Kidney (tissue), 14 donors: ENCODE results near the gene TRAF3IP1. TPM values are rescaled to one million over a fixed set of nuclear protein-coding genes. Genes with fewer than 3 reads are reported as not detected.

Experiments used
- DNase-seq, 5 donors: peaks; one replicate each; pipeline ENCODE4 v3.0.0-alpha.2; 2013 to 2020
- FAIRE-seq: peaks from 2 replicates; lab custom pipeline; 2012; peaks lifted over from hg19 to GRCh38; lab: Jason Lieb, UNC
- H3K27ac ChIP-seq, 2 donors: one replicate each; pipeline ENCODE4 v1.7.0; 2013; ENCODE audit warnings: low read depth in 2 of 2, low read length in 2 of 2, inconsistent platforms in 1 of 2
- H3K27me3 ChIP-seq: one replicate; pipeline ENCODE4 v1.7.1; 2013; ENCODE audit warnings: low read length, inconsistent platforms; ENCODE audit not compliant: control insufficient read depth, insufficient read depth
- H3K36me3 ChIP-seq, 3 donors: one replicate each; pipeline versions ENCODE4 v1.7.0 to v1.7.1; 2013; ENCODE audit warnings: low read length in 3 of 3, control low read depth in 1 of 3, inconsistent platforms in 1 of 3; ENCODE audit not compliant: insufficient read depth in 3 of 3, control insufficient read depth in 2 of 3
- H3K4me1 ChIP-seq, 3 donors: one replicate each; pipeline versions ENCODE4 v1.7.0 to v1.7.1; 2013; ENCODE audit warnings: low read length in 3 of 3, inconsistent platforms in 1 of 3, low read depth in 1 of 3; ENCODE audit not compliant: control insufficient read depth in 2 of 3, insufficient read depth in 2 of 3
- H3K4me3 ChIP-seq, 3 donors: one replicate each; pipeline versions ENCODE4 v1.7.0 to v1.8.1; 2013; ENCODE audit warnings: low read length in 3 of 3, control low read depth in 1 of 3, inconsistent platforms in 1 of 3
- H3K9ac ChIP-seq, 3 donors: one replicate each; pipeline versions ENCODE4 v1.7.0 to v1.7.1; 2013; ENCODE audit warnings: low read length in 3 of 3, control low read depth in 1 of 3, inconsistent platforms in 1 of 3
- H3K9me3 ChIP-seq, 3 donors: one replicate each; pipeline versions ENCODE4 v1.7.0 to v1.7.1; 2013; ENCODE audit warnings: low read length in 3 of 3, control low read depth in 1 of 3, inconsistent platforms in 1 of 3; ENCODE audit not compliant: control insufficient read depth in 2 of 3, insufficient read depth in 1 of 3
- intact Hi-C: fragments of 100-400 bp; cut with DNase I; formaldehyde crosslinking; loops from one replicate; pipeline ENCODE4 v1.11.1; 2022
- polyA plus RNA-seq: library from polyadenylated mRNA; stranded (reverse); fragments of 350-450 nt; fragmentation: Illumina TruSeq; extraction: RNeasy Lipid Tissue Mini Kit (QIAGEN cat#74804); gene quantifications from one replicate; pipeline ENCODE4 v1.2.3, GENCODE V29; 2014; ENCODE audit warnings: low read depth, low replicate concordance; ENCODE audit not compliant: insufficient read depth
- total RNA-seq: library from RNA; stranded (reverse); fragmentation: NEBNext Ultra II Directional; extraction: Animal tissue kit (Norgen Biotek cat#: 25700); gene quantifications from one replicate; pipeline ENCODE4 v1.2.1, GENCODE V29; 2021
- TF ChIP-seq, protein P1 (sequence below): IDR thresholded peaks from 3 replicates; pipeline ENCODE4 v1.5.1; 2012; ENCODE audit warnings: mild to moderate bottlenecking, moderate library complexity, borderline replicate concordance; ENCODE audit not compliant: insufficient read depth; ENCODE audit errors: extremely low read depth
- donor health status: control.
- donor health status: control.
- donor health status: control.
- donor health status: control.
- donor health status: control.
- donor health status: DM: yes; HTN: yes; CAD: no.
- donor health status: Normal renal cell carcinoma (clear cell type).

The TRAF3IP1 gene
- total and polyA plus RNA-seq, 2 donors from 2014 or later = 6.4 to 24.2 TPM

DNA sequence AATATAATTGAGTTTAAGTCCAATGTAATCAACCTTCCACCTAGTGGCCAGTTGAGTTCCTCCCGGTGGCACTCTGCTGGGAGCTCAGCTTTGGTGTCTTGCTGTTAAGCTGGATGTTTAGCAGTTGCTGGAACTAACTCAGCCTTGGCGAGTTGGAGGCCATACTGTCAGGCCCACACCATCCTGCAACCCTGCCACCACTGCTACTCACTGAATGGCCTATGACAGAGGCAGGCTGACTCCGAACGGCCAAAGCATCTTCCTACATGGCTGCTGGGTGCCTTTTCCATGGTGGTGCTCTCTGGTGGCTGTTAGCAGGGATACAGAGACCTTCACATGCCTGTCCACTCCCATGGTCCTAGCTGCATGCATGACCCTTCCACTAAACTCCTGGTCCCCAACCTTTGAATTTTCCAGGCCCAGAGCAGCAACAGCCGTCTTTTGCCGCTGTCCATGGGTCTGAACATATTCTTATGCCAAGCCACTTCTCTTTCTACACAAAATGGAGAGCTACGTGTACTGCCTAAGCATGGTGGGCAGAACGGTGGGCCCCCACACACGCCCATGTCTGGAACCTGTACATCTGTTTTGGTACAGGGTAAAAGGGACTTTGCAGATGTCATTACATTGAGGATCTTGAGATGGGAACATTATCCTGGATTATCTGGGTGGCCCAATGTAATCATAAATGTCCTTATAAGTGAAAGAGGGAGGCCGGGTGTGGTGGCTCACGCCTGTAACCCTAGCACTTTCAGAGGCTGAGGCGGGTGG is 15.0 kb upstream of the TRAF3IP1 start:
- Histone ChIP-seq H3K9me3 (no peaks in the 10 kb centered on the region), H3K9ac (no peak overlapping the region), H3K36me3 (no peaks in the 10 kb centered on the region), H3K27ac (no peak overlapping the region), H3K27me3 (no peaks in the 10 kb centered on the region), H3K4me3 (no peak overlapping the region), H3K4me1 (peaks cover 0 to 9% (median 4%) of the 10 kb centered on the region in 3 donors)
- intact Hi-C loops = no loop called here
- TF ChIP-seq, protein P1, sequence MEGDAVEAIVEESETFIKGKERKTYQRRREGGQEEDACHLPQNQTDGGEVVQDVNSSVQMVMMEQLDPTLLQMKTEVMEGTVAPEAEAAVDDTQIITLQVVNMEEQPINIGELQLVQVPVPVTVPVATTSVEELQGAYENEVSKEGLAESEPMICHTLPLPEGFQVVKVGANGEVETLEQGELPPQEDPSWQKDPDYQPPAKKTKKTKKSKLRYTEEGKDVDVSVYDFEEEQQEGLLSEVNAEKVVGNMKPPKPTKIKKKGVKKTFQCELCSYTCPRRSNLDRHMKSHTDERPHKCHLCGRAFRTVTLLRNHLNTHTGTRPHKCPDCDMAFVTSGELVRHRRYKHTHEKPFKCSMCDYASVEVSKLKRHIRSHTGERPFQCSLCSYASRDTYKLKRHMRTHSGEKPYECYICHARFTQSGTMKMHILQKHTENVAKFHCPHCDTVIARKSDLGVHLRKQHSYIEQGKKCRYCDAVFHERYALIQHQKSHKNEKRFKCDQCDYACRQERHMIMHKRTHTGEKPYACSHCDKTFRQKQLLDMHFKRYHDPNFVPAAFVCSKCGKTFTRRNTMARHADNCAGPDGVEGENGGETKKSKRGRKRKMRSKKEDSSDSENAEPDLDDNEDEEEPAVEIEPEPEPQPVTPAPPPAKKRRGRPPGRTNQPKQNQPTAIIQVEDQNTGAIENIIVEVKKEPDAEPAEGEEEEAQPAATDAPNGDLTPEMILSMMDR = no peak
- DNase-seq = no peak
- no peak for FAIRE-seq

DNA sequence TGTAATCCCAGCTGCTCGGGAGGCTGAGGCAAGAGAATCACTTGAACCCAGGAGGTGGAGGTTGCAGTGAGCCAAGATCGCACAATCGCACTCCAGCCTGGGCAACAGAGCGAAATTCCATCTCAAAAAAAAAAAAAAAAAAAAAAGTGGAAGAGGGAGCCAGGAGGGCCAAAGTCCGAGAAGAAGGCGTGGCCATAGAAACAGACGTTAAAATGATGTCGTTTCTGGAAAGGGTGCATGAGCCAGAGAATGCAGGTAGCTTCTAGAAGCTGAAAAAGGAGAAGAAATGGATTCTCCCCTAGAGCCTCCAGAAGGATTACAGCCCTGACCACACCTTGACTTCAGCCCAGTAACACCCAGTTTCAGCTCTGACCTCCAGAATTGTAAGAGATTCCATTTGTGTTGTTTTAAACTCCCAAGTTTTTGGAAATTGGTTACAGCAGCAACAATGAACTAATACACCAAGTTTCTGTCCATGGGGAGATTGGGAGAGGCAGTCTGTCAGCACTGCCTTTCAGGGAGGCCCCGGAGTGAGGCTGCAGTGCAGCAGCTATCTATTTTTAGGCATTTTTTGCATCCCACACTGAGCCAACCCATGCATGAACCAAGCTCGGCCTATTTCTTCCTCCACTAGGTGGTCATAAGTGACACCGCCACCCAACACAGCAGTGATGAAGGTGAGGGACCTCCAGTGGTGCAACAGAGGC is 14.2 kb upstream of the TRAF3IP1 start:
- Histone ChIP-seq H3K27ac (peak overlapping the region; percentile 18 to 84), H3K36me3 (no peaks in the 10 kb centered on the region), H3K9me3 (no peaks in the 10 kb centered on the region), H3K27me3 (no peaks in the 10 kb centered on the region), H3K4me1 (peaks cover 0 to 3% (median 0%) of the 10 kb centered on the region in 3 donors), H3K9ac (no peak overlapping the region), H3K4me3 (no peak overlapping the region)
- intact Hi-C loops = no loop called here
- no peak for DNase-seq
- TF ChIP-seq, protein P1 = no peak
- FAIRE-seq = no peak

DNA sequence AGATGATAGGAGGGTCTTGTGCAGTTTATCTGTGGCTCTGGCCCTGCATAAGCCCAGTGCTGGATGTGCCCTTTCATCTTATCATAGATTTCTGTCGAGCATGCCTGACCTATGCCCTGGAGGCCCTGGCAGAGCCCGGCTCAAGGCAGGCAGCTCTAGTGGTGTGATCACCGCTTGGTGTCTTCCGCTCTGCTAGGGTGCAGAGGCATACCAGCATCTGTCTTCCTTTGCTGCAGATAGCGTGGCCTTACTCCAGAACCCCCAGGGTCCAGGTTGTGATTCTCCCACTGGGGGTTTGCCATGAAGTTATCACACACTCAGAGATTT is 13.7 kb upstream of the TRAF3IP1 start:
- TF ChIP-seq, protein P1 = no peak
- peak overlapping the region in 1 of 2 donors; percentile 84 for H3K27ac ChIP-seq
- no peak for DNase-seq
- no peak for FAIRE-seq
- H3K4me1 ChIP-seq = peaks cover 0 to 3% (median 0%) of the 10 kb centered on the region in 3 donors
- H3K27me3 ChIP-seq = no peaks in the 10 kb centered on the region
- H3K4me3 ChIP-seq = no peak overlapping the region
- intact Hi-C loops = no loop called here
- no peak overlapping the region for H3K9ac ChIP-seq
- no peaks in the 10 kb centered on the region for H3K9me3 ChIP-seq
- H3K36me3 ChIP-seq = no peaks in the 10 kb centered on the region
